Small intestine (tissue), 7 donors: ENCODE measurements around the gene FLYWCH2. TPM values are rescaled to one million over a fixed set of nuclear protein-coding genes. Genes with fewer than 3 reads are reported as not detected.
"Not testable (repeated sequence)": the region's sequence is repeated elsewhere in the genome, so short reads cannot be mapped to it uniquely, and the experiment has no call there.

Experiments used
- DNase-seq, 2 donors: peaks; one replicate each; pipeline versions ENCODE4 v3.0.0 to v3.0.0-alpha.2; 2013
- FAIRE-seq: peaks from 2 replicates; lab custom pipeline; 2012; peaks lifted over from hg19 to GRCh38; lab: Jason Lieb, UNC
- H3K27ac ChIP-seq, 3 donors: one replicate each; pipeline ENCODE4 v1.5.1; 2013; ENCODE audit warnings: low read length in 2 of 3, mild to moderate bottlenecking in 2 of 3, control low read depth in 1 of 3, inconsistent platforms in 1 of 3, low read depth in 1 of 3, moderate library complexity in 1 of 3
- H3K27me3 ChIP-seq, 3 donors: one replicate each; pipeline ENCODE4 v1.6.1; 2013; ENCODE audit warnings: low read length in 3 of 3, inconsistent platforms in 1 of 3; ENCODE audit not compliant: control insufficient read depth in 3 of 3, insufficient read depth in 3 of 3
- H3K36me3 ChIP-seq, 3 donors: one replicate each; pipeline ENCODE4 v1.6.1; 2013; ENCODE audit warnings: low read length in 3 of 3, inconsistent platforms in 1 of 3, low read depth in 1 of 3, mild to moderate bottlenecking in 1 of 3, moderate library complexity in 1 of 3; ENCODE audit not compliant: control insufficient read depth in 3 of 3, insufficient read depth in 2 of 3
- H3K4me1 ChIP-seq, 3 donors: one replicate each; pipeline ENCODE4 v1.6.1; 2013; ENCODE audit warnings: low read length in 2 of 3, inconsistent platforms in 1 of 3, low read depth in 1 of 3, mild to moderate bottlenecking in 1 of 3, moderate library complexity in 1 of 3; ENCODE audit not compliant: control insufficient read depth in 3 of 3, insufficient read depth in 2 of 3
- H3K4me3 ChIP-seq, 3 donors: one replicate each; pipeline ENCODE4 v1.5.1; 2013; ENCODE audit warnings: low read length in 3 of 3, control low read depth in 1 of 3, inconsistent platforms in 1 of 3, low read depth in 1 of 3, mild to moderate bottlenecking in 1 of 3, moderate library complexity in 1 of 3
- H3K9me3 ChIP-seq, 2 donors: one replicate each; pipeline ENCODE4 v1.6.1; 2013; ENCODE audit warnings: low read depth in 1 of 2, low read length in 1 of 2; ENCODE audit not compliant: control insufficient read depth in 2 of 2, insufficient read depth in 1 of 2
- WGBS, 3 donors: extraction: QIAGEN DNeasy Blood & Tissue Kit; methylation state at CpG; one replicate each; pipeline ENCODE4 v1.1.7; 2013; 5-methylcytosine and 5-hydroxymethylcytosine counted together
- polyA plus RNA-seq, 4 donors: library from polyadenylated mRNA; stranded (reverse) in 3 of 4; unstranded in 1 of 4; fragments of 200-250 nt in 3 of 4; fragments of 120-200 nt in 1 of 4; gene quantifications; one replicate each; pipeline versions ENCODE4 v1.2.1 to v1.2.3, GENCODE V29; 2013
- donor health status: healthy with polysubstance abuse.
- donor health status: control.
- donor health status: control.
- donor health status: Bipolar disorder and iron deficiency.
- donor health status: healthy.

FLYWCH2 gene
- polyA plus RNA-seq, 4 donors, result 9.1 to 30.2 (median 23.3) TPM

DNA sequence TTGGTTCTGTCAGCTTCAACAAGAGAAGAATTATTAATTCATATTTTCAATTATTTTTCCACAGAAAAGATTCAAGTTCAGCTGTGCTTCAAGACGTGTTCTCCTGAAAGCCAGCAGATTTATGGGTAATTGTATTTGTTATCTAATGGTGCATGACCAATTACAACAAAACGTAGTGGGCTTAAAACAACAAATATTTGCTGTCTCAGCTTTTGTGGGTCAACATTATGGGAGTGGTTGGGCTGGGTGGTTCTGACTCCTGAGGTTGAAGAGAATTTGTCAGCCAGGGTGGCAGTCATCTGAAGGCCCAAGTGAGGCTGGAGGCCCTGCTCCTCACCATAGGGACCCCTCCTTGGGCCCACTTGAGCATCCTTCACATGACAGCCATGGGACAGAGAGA is 57.0 kb downstream of the FLYWCH2 start:
- WGBS, 3 donors, result 81 to 83% (median 83%) methylated on average over 2 of the region's 2 CpGs
- DNase-seq (no peak), FAIRE-seq (no peak)
- no peaks in the 10 kb centered on the region for H3K9me3 ChIP-seq
- no peaks in the 10 kb centered on the region for H3K4me1 ChIP-seq
- H3K27me3 ChIP-seq, result no peaks in the 10 kb centered on the region
- no peak overlapping the region for H3K27ac ChIP-seq
- no peak overlapping the region for H3K4me3 ChIP-seq
- H3K36me3 ChIP-seq, result peaks cover 8 to 57% (median 18%) of the 10 kb centered on the region in 3 donors

GRCh38 chr16:2942045-2942444 is 59.0 kb downstream of the FLYWCH2 start:
- H3K27me3 ChIP-seq, result no peaks in the 10 kb centered on the region
- no peak for DNase-seq
- no peak overlapping the region for H3K27ac ChIP-seq
- WGBS, 3 donors, result 82 to 90% (median 90%) methylated on average over 4 of the region's 4 CpGs
- no peak for FAIRE-seq
- H3K4me1 ChIP-seq, result no peaks in the 10 kb centered on the region
- H3K9me3 ChIP-seq, result no peaks in the 10 kb centered on the region
- H3K4me3 ChIP-seq, result no peak overlapping the region
- peaks cover 8 to 40% (median 12%) of the 10 kb centered on the region in 3 donors for H3K36me3 ChIP-seq

GRCh38 chr16:2943716-2944115 is 60.7 kb downstream of the FLYWCH2 start:
- not testable (repeated sequence) for H3K4me3 ChIP-seq, DNase-seq, FAIRE-seq, H3K9me3 ChIP-seq, H3K27me3 ChIP-seq, H3K4me1 ChIP-seq, H3K27ac ChIP-seq
- WGBS, 3 donors, result 88 to 92% (median 88%) methylated on average over 12 of the region's 12 CpGs
- peaks cover 5 to 28% (median 8%) of the 10 kb centered on the region in 3 donors for H3K36me3 ChIP-seq

GRCh38 chr16:2946649-2947048 is 63.6 kb downstream of the FLYWCH2 start:
- no peak overlapping the region for H3K4me3 ChIP-seq
- DNase-seq, result no peak
- H3K27ac ChIP-seq, result no peak overlapping the region
- no peaks in the 10 kb centered on the region for H3K27me3 ChIP-seq
- 95 to 98% (median 97%) methylated on average over 4 of the region's 4 CpGs for WGBS, 3 donors
- H3K4me1 ChIP-seq, result no peaks in the 10 kb centered on the region
- no peak for FAIRE-seq
- no peaks in the 10 kb centered on the region for H3K9me3 ChIP-seq
- H3K36me3 ChIP-seq, result peaks cover 0 to 28% (median 0%) of the 10 kb centered on the region in 3 donors

Other genes with a start within 250 kb of the FLYWCH2 start
- 10 to 100 TPM; 19.0 to 41.2 (median 29.9) TPM for gene KCTD5, start 200.7 kb upstream of the FLYWCH2 start, polyA plus RNA-seq
- gene PRSS27, start 163.0 kb upstream of the FLYWCH2 start, polyA plus RNA-seq, result 1 to 10 TPM in 1 of 4 donors, under 1 TPM in 1, not detected in 2; 0.65 to 1.3 TPM
- gene SRRM2, start 130.6 kb upstream of the FLYWCH2 start, polyA plus RNA-seq, result 100 to 1,000 TPM; 329 to 655 (median 496) TPM
- gene ELOB, start 105.9 kb upstream of the FLYWCH2 start, polyA plus RNA-seq, result 100 to 1,000 TPM; 166 to 718 (median 396) TPM
- gene PRSS33, start 95.7 kb upstream of the FLYWCH2 start, polyA plus RNA-seq, result under 1 TPM in 1 of 4 donors, not detected in 3; 0.03 TPM
- gene PRSS41, start 84.7 kb upstream of the FLYWCH2 start, polyA plus RNA-seq, result not detected
- under 1 TPM in 2 of 4 donors, not detected in 2; 0.15 to 0.19 TPM for gene PRSS21, start 66.0 kb upstream of the FLYWCH2 start, polyA plus RNA-seq
- gene ZG16B, start 52.9 kb upstream of the FLYWCH2 start, polyA plus RNA-seq, result 10 to 100 TPM in 3 of 4 donors, 1 to 10 TPM in 1; 5.2 to 19.9 (median 15.0) TPM
- gene PRSS22, start 25.0 kb upstream of the FLYWCH2 start, polyA plus RNA-seq, result 1 to 10 TPM in 2 of 4 donors, under 1 TPM in 2; 0.45 to 3.9 (median 1.1) TPM
- 10 to 100 TPM; 13.0 to 18.8 (median 14.9) TPM for gene FLYWCH1, start 28.7 kb downstream of the FLYWCH2 start, polyA plus RNA-seq
- under 1 TPM in 3 of 4 donors, not detected in 1; 0.15 to 0.54 (median 0.47) TPM for gene KREMEN2, start 81.1 kb downstream of the FLYWCH2 start, polyA plus RNA-seq
- gene PAQR4, start 86.1 kb downstream of the FLYWCH2 start, polyA plus RNA-seq, result 10 to 100 TPM in 2 of 4 donors, 1 to 10 TPM in 2; 1.4 to 19.4 (median 6.9) TPM
- 10 to 100 TPM in 2 of 4 donors, 1 to 10 TPM in 2; 2.5 to 24.7 (median 7.0) TPM for gene PKMYT1, start 97.2 kb downstream of the FLYWCH2 start, polyA plus RNA-seq
- gene CLDN9, start 129.7 kb downstream of the FLYWCH2 start, polyA plus RNA-seq, result 1 to 10 TPM in 2 of 4 donors, under 1 TPM in 2; 0.76 to 2.7 (median 0.99) TPM
- 10 to 100 TPM in 1 of 4 donors, under 1 TPM in 1, not detected in 2; 0.04 to 24.4 TPM for gene CLDN6, start 135.0 kb downstream of the FLYWCH2 start, polyA plus RNA-seq
- 100 to 1,000 TPM in 2 of 4 donors, 10 to 100 TPM in 2; 27.4 to 259 (median 80.2) TPM for gene TNFRSF12A, start 137.2 kb downstream of the FLYWCH2 start, polyA plus RNA-seq
- gene HCFC1R1, start 140.7 kb downstream of the FLYWCH2 start, polyA plus RNA-seq, result 100 to 1,000 TPM in 1 of 4 donors, 10 to 100 TPM in 3; 51.5 to 119 (median 57.0) TPM
- gene THOC6, start 140.8 kb downstream of the FLYWCH2 start, polyA plus RNA-seq, result 10 to 100 TPM; 35.9 to 51.4 (median 45.0) TPM
- 10 to 100 TPM; 19.1 to 47.8 (median 33.5) TPM for gene BICDL2, start 153.7 kb downstream of the FLYWCH2 start, polyA plus RNA-seq
- 1 to 10 TPM in 1 of 4 donors, under 1 TPM in 3; 0.54 to 3.4 (median 0.78) TPM for gene MMP25, start 163.3 kb downstream of the FLYWCH2 start, polyA plus RNA-seq
- gene IL32, start 182.4 kb downstream of the FLYWCH2 start, polyA plus RNA-seq, result 1,000 to 10,000 TPM in 1 of 4 donors, 100 to 1,000 TPM in 3; 127 to 1,061 (median 507) TPM
- gene ZSCAN10, start 216.1 kb downstream of the FLYWCH2 start, polyA plus RNA-seq, result under 1 TPM in 2 of 4 donors, not detected in 2; 0.03 to 0.46 TPM
- gene ZNF205, start 229.4 kb downstream of the FLYWCH2 start, polyA plus RNA-seq, result 10 to 100 TPM; 12.7 to 17.7 (median 16.2) TPM